Measurements from ENCODE around the gene SBF2.
"Not testable (repeated sequence)": the region's sequence is repeated elsewhere in the genome, so short reads cannot be mapped to it uniquely, and the experiment has no call there.

The SBF2 gene

GRCh38 chr11:10017911-10018310, 276.1 kb downstream of the SBF2 start:
- no peak for DNase-seq (ENCODE audit: low read depth in 2 of 2)

GRCh38 chr11:10017050-10017449, 277.0 kb downstream of the SBF2 start:
- no peak for DNase-seq (ENCODE audit: low read depth in 2 of 2)

GRCh38 chr11:10012068-10012467, 282.0 kb downstream of the SBF2 start:
- no peak for DNase-seq (ENCODE audit: low read depth in 2 of 2)

GRCh38 chr11:10005955-10006525, 288.0 kb downstream of the SBF2 start:
- DNase-seq (ENCODE audit: low read depth in 2 of 2): no peak

GRCh38 chr11:10004526-10005113, 289.4 kb downstream of the SBF2 start:
- no peak for DNase-seq (ENCODE audit: low read depth in 2 of 2)

GRCh38 chr11:10002221-10002620, 291.8 kb downstream of the SBF2 start:
- no peak for DNase-seq (ENCODE audit: low read depth in 2 of 2)

GRCh38 chr11:9992306-9992705, 301.7 kb downstream of the SBF2 start:
- DNase-seq (ENCODE audit: low read depth in 2 of 2): no peak

- no peak for DNase-seq (ENCODE audit: low read depth in 2 of 2)
These were observed 303.6 kb downstream of the SBF2 start for GRCh38 chr11:9990221-9990973.

- DNase-seq (ENCODE audit: low read depth in 2 of 2): not testable (repeated sequence)
These were observed 306.7 kb downstream of the SBF2 start for GRCh38 chr11:9987303-9987702.

GRCh38 chr11:9982796-9983579, 311.0 kb downstream of the SBF2 start:
- no peak for DNase-seq (ENCODE audit: low read depth in 2 of 2)

GRCh38 chr11:9982127-9982795, 311.8 kb downstream of the SBF2 start:
- no peak for DNase-seq (ENCODE audit: low read depth in 2 of 2)

GRCh38 chr11:9980931-9981330, 313.1 kb downstream of the SBF2 start:
- DNase-seq (ENCODE audit: low read depth in 2 of 2): no peak

- DNase-seq (ENCODE audit: low read depth in 2 of 2): no peak
These were observed 316.5 kb downstream of the SBF2 start for GRCh38 chr11:9977554-9977953.

GRCh38 chr11:9974375-9974774, 319.6 kb downstream of the SBF2 start:
- no peak for DNase-seq (ENCODE audit: low read depth in 2 of 2)

GRCh38 chr11:9973921-9974320, 320.1 kb downstream of the SBF2 start:
- no peak for DNase-seq (ENCODE audit: low read depth in 2 of 2)

- DNase-seq (ENCODE audit: low read depth in 2 of 2): no peak
These were observed 321.0 kb downstream of the SBF2 start for GRCh38 chr11:9972989-9973388.

- DNase-seq (ENCODE audit: low read depth in 2 of 2): no peak
These were observed 322.1 kb downstream of the SBF2 start for GRCh38 chr11:9971894-9972293.

- no peak for DNase-seq (ENCODE audit: low read depth in 2 of 2)
These were observed 325.0 kb downstream of the SBF2 start for GRCh38 chr11:9969068-9969467.

GRCh38 chr11:9962722-9963121, 331.3 kb downstream of the SBF2 start:
- DNase-seq (ENCODE audit: low read depth in 2 of 2): no peak

GRCh38 chr11:9957072-9957471, 336.9 kb downstream of the SBF2 start:
- no peak for DNase-seq (ENCODE audit: low read depth in 2 of 2)

GRCh38 chr11:9956483-9956882, 337.5 kb downstream of the SBF2 start:
- DNase-seq (ENCODE audit: low read depth in 2 of 2): no peak

- DNase-seq (ENCODE audit: low read depth in 2 of 2): no peak
These were observed 338.6 kb downstream of the SBF2 start for GRCh38 chr11:9955391-9955790.

All from stimulated activated CD8-positive, alpha-beta memory T cell treated with anti-CD3 and anti-CD28 coated beads, Interleukin-15, amount 100 ng/mL, for 48 hours (primary cell).